ENCODE measurements around the gene ACSL5.
"Not testable (repeated sequence)": the region's sequence is repeated elsewhere in the genome, so short reads cannot be mapped to it uniquely, and the experiment has no call there.

The ACSL5 gene

DNA sequence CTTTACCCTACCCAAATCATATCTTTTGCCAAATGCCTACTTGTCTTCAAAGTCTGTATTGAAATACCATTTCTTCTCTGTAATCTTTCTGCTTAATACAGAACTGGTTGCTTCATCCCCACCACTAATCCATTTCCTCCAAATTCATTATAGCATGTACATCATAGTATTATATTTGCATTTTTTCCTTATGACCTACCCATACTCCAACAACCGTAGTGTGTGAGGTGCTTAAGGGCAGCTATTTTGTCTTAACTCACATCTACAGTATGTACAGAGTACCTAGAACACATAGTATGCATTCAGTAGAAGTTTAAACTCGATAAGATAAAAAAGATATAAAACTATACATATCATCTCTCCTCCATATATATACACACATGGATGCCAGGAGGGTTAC is 23.7 kb downstream of the ACSL5 start:
- no peak overlapping the region for H3K9ac ChIP-seq (ENCODE audit: low read depth, low read length)
- H3K9me3 ChIP-seq (ENCODE audit: insufficient read depth, low read depth, low read length) = no peaks in the 10 kb centered on the region
- H3K4me1 ChIP-seq (ENCODE audit: insufficient read depth, low read length) = no peaks in the 10 kb centered on the region
- no peak overlapping the region for H3K27ac ChIP-seq (ENCODE audit: low read length)
- no peak overlapping the region for H3K4me3 ChIP-seq (ENCODE audit: low read length)
- no peaks in the 10 kb centered on the region for H3K27me3 ChIP-seq (ENCODE audit: insufficient read depth, low read length)
- H3K36me3 ChIP-seq (ENCODE audit: insufficient read depth, low read depth, low read length) = no peaks in the 10 kb centered on the region

DNA sequence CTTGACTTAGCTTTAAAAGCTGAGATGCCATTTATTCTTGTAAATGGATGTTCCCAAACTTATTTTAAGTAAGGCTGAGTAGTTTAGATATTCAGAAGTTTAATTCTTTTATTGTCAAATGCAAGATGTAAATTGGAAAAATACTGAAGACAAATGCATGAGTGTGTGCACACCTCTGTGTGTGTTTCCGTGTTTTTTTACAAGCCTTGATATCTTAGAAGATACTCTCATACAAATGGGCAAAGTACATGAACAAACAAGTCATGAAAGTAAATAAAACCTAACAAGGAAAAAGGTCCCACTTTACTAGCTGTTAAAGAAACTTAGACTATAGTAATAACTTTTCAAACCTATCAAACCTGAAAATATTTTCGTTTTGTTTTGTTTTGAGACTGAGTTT is 29.0 kb downstream of the ACSL5 start:
- no peak overlapping the region for H3K4me3 ChIP-seq (ENCODE audit: low read length)
- no peak overlapping the region for H3K27ac ChIP-seq (ENCODE audit: low read length)
- H3K36me3 ChIP-seq (ENCODE audit: insufficient read depth, low read depth, low read length) = no peaks in the 10 kb centered on the region
- H3K9me3 ChIP-seq (ENCODE audit: insufficient read depth, low read depth, low read length) = no peaks in the 10 kb centered on the region
- no peaks in the 10 kb centered on the region for H3K4me1 ChIP-seq (ENCODE audit: insufficient read depth, low read length)
- H3K9ac ChIP-seq (ENCODE audit: low read depth, low read length) = no peak overlapping the region
- H3K27me3 ChIP-seq (ENCODE audit: insufficient read depth, low read length) = no peaks in the 10 kb centered on the region

DNA sequence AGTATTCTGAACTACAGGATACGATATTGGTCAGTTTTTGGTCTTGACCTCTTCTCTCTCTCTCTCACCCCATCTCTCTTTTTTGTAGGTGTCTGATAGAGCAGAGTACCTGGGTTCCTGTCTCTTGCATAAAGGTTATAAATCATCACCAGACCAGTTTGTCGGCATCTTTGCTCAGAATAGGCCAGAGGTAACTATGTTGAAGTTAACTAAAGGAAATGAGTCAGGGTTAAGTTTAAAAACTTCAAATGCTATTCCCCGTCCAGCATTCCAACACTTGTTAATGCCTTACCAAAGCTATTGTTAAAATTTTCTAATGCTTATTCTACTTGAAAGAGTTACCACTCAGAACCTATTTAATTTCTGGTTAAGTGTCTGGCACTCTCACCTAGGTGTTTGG is 30.7 kb downstream of the ACSL5 start:
- Histone ChIP-seq H3K9me3 (ENCODE audit: insufficient read depth, low read depth, low read length) (no peaks in the 10 kb centered on the region), H3K4me1 (ENCODE audit: insufficient read depth, low read length) (no peaks in the 10 kb centered on the region), H3K27ac (ENCODE audit: low read length) (no peak overlapping the region), H3K27me3 (ENCODE audit: insufficient read depth, low read length) (no peaks in the 10 kb centered on the region), H3K36me3 (ENCODE audit: insufficient read depth, low read depth, low read length) (no peaks in the 10 kb centered on the region), H3K9ac (ENCODE audit: low read depth, low read length) (no peak overlapping the region), H3K4me3 (ENCODE audit: low read length) (no peak overlapping the region)

DNA sequence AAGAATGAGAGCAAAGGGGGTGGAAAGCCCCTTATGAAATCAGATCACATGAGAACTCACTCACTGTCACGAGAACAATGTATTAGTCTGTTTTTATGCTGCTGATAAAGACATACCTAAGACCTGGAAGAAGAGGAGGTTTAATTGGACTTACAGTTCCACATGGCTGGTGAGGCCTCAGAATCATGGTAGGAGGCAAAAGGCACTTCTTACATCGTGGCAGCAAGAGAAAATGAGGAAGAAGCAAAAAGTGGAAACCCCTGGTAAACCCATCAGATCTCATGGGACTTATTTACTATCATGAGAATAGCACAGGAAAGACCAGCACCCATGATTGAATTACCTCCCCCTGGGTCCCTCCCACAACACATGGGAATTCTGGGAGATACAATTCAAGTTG is 32.9 kb downstream of the ACSL5 start:
- H3K9me3 ChIP-seq (ENCODE audit: insufficient read depth, low read depth, low read length); H3K4me1 ChIP-seq (ENCODE audit: insufficient read depth, low read length); H3K27ac ChIP-seq (ENCODE audit: low read length); H3K27me3 ChIP-seq (ENCODE audit: insufficient read depth, low read length); H3K36me3 ChIP-seq (ENCODE audit: insufficient read depth, low read depth, low read length); H3K9ac ChIP-seq (ENCODE audit: low read depth, low read length); H3K4me3 ChIP-seq (ENCODE audit: low read length): not testable (repeated sequence)

- Histone ChIP-seq H3K4me1 (ENCODE audit: insufficient read depth, low read length) (no peaks in the 10 kb centered on the region), H3K9ac (ENCODE audit: low read depth, low read length) (no peak overlapping the region), H3K36me3 (ENCODE audit: insufficient read depth, low read depth, low read length) (no peaks in the 10 kb centered on the region), H3K4me3 (ENCODE audit: low read length) (no peak overlapping the region), H3K27me3 (ENCODE audit: insufficient read depth, low read length) (no peaks in the 10 kb centered on the region), H3K27ac (ENCODE audit: low read length) (no peak overlapping the region), H3K9me3 (ENCODE audit: insufficient read depth, low read depth, low read length) (no peaks in the 10 kb centered on the region)
Measured at GRCh38 chr10:112407696-112408095, 33.8 kb downstream of the ACSL5 start.

GRCh38 chr10:112409299-112409698 is 35.4 kb downstream of the ACSL5 start:
- Histone ChIP-seq H3K9ac (ENCODE audit: low read depth, low read length) (no peak overlapping the region), H3K27me3 (ENCODE audit: insufficient read depth, low read length) (no peaks in the 10 kb centered on the region), H3K4me1 (ENCODE audit: insufficient read depth, low read length) (no peaks in the 10 kb centered on the region), H3K36me3 (ENCODE audit: insufficient read depth, low read depth, low read length) (no peaks in the 10 kb centered on the region), H3K9me3 (ENCODE audit: insufficient read depth, low read depth, low read length) (no peaks in the 10 kb centered on the region), H3K27ac (ENCODE audit: low read length) (no peak overlapping the region), H3K4me3 (ENCODE audit: low read length) (no peak overlapping the region)

GRCh38 chr10:112409755-112410154 is 35.8 kb downstream of the ACSL5 start:
- H3K36me3 ChIP-seq (ENCODE audit: insufficient read depth, low read depth, low read length) = no peaks in the 10 kb centered on the region

GRCh38 chr10:112412696-112413095 is 38.8 kb downstream of the ACSL5 start:
- H3K4me1 ChIP-seq (ENCODE audit: insufficient read depth, low read length) = no peaks in the 10 kb centered on the region
- no peaks in the 10 kb centered on the region for H3K27me3 ChIP-seq (ENCODE audit: insufficient read depth, low read length)
- no peak overlapping the region for H3K4me3 ChIP-seq (ENCODE audit: low read length)
- no peak overlapping the region for H3K27ac ChIP-seq (ENCODE audit: low read length)
- H3K9me3 ChIP-seq (ENCODE audit: insufficient read depth, low read depth, low read length) = no peaks in the 10 kb centered on the region
- H3K9ac ChIP-seq (ENCODE audit: low read depth, low read length) = no peak overlapping the region
- no peaks in the 10 kb centered on the region for H3K36me3 ChIP-seq (ENCODE audit: insufficient read depth, low read depth, low read length)

More at GRCh38 chr10:112409755-112410154, 35.8 kb downstream of the ACSL5 start:
- H3K4me3 ChIP-seq (ENCODE audit: low read length) = no peak overlapping the region
- H3K4me1 ChIP-seq (ENCODE audit: insufficient read depth, low read length) = no peaks in the 10 kb centered on the region
- H3K27me3 ChIP-seq (ENCODE audit: insufficient read depth, low read length) = no peaks in the 10 kb centered on the region
- H3K9ac ChIP-seq (ENCODE audit: low read depth, low read length) = no peak overlapping the region
- no peaks in the 10 kb centered on the region for H3K9me3 ChIP-seq (ENCODE audit: insufficient read depth, low read depth, low read length)
- H3K27ac ChIP-seq (ENCODE audit: low read length) = no peak overlapping the region

GRCh38 chr10:112421731-112422130 is 47.8 kb downstream of the ACSL5 start:
- H3K4me3 ChIP-seq (ENCODE audit: low read length) = no peak overlapping the region
- H3K9me3 ChIP-seq (ENCODE audit: insufficient read depth, low read depth, low read length) = no peaks in the 10 kb centered on the region
- H3K27ac ChIP-seq (ENCODE audit: low read length) = no peak overlapping the region
- no peaks in the 10 kb centered on the region for H3K36me3 ChIP-seq (ENCODE audit: insufficient read depth, low read depth, low read length)
- H3K4me1 ChIP-seq (ENCODE audit: insufficient read depth, low read length) = no peaks in the 10 kb centered on the region
- no peaks in the 10 kb centered on the region for H3K27me3 ChIP-seq (ENCODE audit: insufficient read depth, low read length)
- H3K9ac ChIP-seq (ENCODE audit: low read depth, low read length) = no peak overlapping the region

DNA sequence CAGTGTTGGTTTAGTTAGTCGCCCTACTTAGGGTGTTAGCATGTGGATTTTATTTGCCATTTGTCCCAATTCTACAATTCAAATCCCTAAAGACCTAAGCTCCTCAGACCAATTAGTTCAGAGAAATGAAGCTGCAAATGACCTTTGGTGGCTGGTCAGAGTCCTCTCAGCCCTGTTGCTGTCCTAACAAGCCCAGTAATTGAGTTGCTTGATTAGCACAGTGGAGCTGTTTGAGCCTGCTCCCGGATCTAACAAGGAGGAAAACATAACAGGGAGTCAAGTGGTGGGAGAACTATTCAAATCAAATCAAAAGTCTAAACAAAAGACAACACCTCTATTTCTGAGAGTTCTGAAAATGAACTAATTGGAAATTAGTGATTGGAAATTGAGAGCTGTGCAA is 50.7 kb downstream of the ACSL5 start:
- Histone ChIP-seq H3K4me3 (ENCODE audit: low read length) (no peak overlapping the region), H3K9ac (ENCODE audit: low read depth, low read length) (no peak overlapping the region), H3K27ac (ENCODE audit: low read length) (no peak overlapping the region), H3K4me1 (ENCODE audit: insufficient read depth, low read length) (no peaks in the 10 kb centered on the region), H3K27me3 (ENCODE audit: insufficient read depth, low read length) (no peaks in the 10 kb centered on the region), H3K36me3 (ENCODE audit: insufficient read depth, low read depth, low read length) (no peaks in the 10 kb centered on the region), H3K9me3 (ENCODE audit: insufficient read depth, low read depth, low read length) (no peaks in the 10 kb centered on the region)

DNA sequence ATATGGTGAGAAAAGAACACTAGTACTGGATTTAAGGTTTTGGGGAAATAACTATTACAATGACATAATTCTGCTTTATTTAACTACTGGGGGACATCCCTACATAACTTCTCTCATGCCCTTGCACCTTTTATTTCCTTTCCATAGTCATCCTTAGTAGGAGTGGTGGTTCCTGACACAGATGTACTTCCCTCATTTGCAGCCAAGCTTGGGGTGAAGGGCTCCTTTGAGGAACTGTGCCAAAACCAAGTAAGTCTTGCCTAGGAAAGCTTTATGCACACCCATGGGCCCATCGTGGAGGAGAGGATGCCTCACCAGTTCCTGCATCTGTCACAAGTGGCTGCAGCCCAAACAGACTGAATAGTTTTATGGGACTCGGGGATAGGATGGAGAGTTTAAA is 52.2 kb downstream of the ACSL5 start:
- Histone ChIP-seq H3K9ac (ENCODE audit: low read depth, low read length) (no peak overlapping the region), H3K4me3 (ENCODE audit: low read length) (no peak overlapping the region), H3K9me3 (ENCODE audit: insufficient read depth, low read depth, low read length) (no peaks in the 10 kb centered on the region), H3K27ac (ENCODE audit: low read length) (no peak overlapping the region), H3K36me3 (ENCODE audit: insufficient read depth, low read depth, low read length) (peaks cover 13% of the 10 kb centered on the region), H3K4me1 (ENCODE audit: insufficient read depth, low read length) (no peaks in the 10 kb centered on the region), H3K27me3 (ENCODE audit: insufficient read depth, low read length) (no peaks in the 10 kb centered on the region)

- Histone ChIP-seq H3K36me3 (ENCODE audit: insufficient read depth, low read depth, low read length) (peaks cover 42% of the 10 kb centered on the region), H3K9me3 (ENCODE audit: insufficient read depth, low read depth, low read length) (no peaks in the 10 kb centered on the region), H3K4me1 (ENCODE audit: insufficient read depth, low read length) (no peaks in the 10 kb centered on the region), H3K27me3 (ENCODE audit: insufficient read depth, low read length) (no peaks in the 10 kb centered on the region), H3K9ac (ENCODE audit: low read depth, low read length) (no peak overlapping the region), H3K27ac (ENCODE audit: low read length) (no peak overlapping the region), H3K4me3 (ENCODE audit: low read length) (no peak overlapping the region)
Measured at GRCh38 chr10:112429147-112429546, 55.2 kb downstream of the ACSL5 start.

- Histone ChIP-seq H3K4me1 (ENCODE audit: insufficient read depth, low read length) (no peaks in the 10 kb centered on the region), H3K36me3 (ENCODE audit: insufficient read depth, low read depth, low read length) (peaks cover 48% of the 10 kb centered on the region), H3K4me3 (ENCODE audit: low read length) (no peak overlapping the region), H3K27ac (ENCODE audit: low read length) (no peak overlapping the region), H3K9me3 (ENCODE audit: insufficient read depth, low read depth, low read length) (no peaks in the 10 kb centered on the region), H3K27me3 (ENCODE audit: insufficient read depth, low read length) (no peaks in the 10 kb centered on the region), H3K9ac (ENCODE audit: low read depth, low read length) (no peak overlapping the region)
Measured at GRCh38 chr10:112429654-112430230, 55.8 kb downstream of the ACSL5 start.
